WI38 (cell line): ENCODE measurements around the gene CDKN1C.
A peak's percentile ranks its signal among the peaks of the same experiment; 100 is the strongest.

Source experiments
- H3K4me3 ChIP-seq: 2 replicates; pipeline ENCODE4 v1.5.1; 2011; ENCODE audit warnings: low read depth, mild to moderate bottlenecking, control low read depth, low read length
- CTCF ChIP-seq: IDR thresholded peaks from 2 replicates; pipeline ENCODE4 v1.5.1; 2012; ENCODE audit warnings: low read depth, mild to moderate bottlenecking, control low read depth, low read length

The CDKN1C gene

GRCh38 chr11:2885678-2886081 is at the start of gene CDKN1C:
Gene CDKN1C (minus strand): TSS chr11:2885775. CDS start chr11:2885456, 319 bp downstream.
- no peak for TF ChIP-seq CTCF
- H3K4me3 ChIP-seq = peak within 1 kb of the TSS; percentile 64

GRCh38 chr11:2934611-2935239 is 49.1 kb upstream of the CDKN1C start:
- no peak overlapping the region for H3K4me3 ChIP-seq
- TF ChIP-seq CTCF = no peak

GRCh38 chr11:2934021-2934550 is 48.5 kb upstream of the CDKN1C start:
- no peak overlapping the region for H3K4me3 ChIP-seq
- TF ChIP-seq CTCF = no peak

GRCh38 chr11:2933375-2934020 is 47.9 kb upstream of the CDKN1C start:
- no peak for TF ChIP-seq CTCF

GRCh38 chr11:2932850-2933251 is 47.3 kb upstream of the CDKN1C start:
- TF ChIP-seq CTCF = no peak
- H3K4me3 ChIP-seq = no peak overlapping the region

More at GRCh38 chr11:2933375-2934020, 47.9 kb upstream of the CDKN1C start:
- H3K4me3 ChIP-seq = no peak overlapping the region

GRCh38 chr11:2931771-2932738 is 46.5 kb upstream of the CDKN1C start:
- no peak overlapping the region for H3K4me3 ChIP-seq
- TF ChIP-seq CTCF = no peak
